Stimulated activated CD4-positive, alpha-beta T cell treated with anti-CD3 and anti-CD28 coated beads, Interleukin-12 subunit alpha, Interleukin-12 subunit beta, amount 100 ng/mL, for 24 hours (primary cell): ENCODE data around the gene RAPGEF2.

ENCODE experiments used
- DNase-seq, 2 experiments: peaks; one replicate each; pipeline ENCODE4 v3.0.0-alpha.2; 2020; ENCODE audit warnings: low read depth in 2 of 2

Gene RAPGEF2

DNA sequence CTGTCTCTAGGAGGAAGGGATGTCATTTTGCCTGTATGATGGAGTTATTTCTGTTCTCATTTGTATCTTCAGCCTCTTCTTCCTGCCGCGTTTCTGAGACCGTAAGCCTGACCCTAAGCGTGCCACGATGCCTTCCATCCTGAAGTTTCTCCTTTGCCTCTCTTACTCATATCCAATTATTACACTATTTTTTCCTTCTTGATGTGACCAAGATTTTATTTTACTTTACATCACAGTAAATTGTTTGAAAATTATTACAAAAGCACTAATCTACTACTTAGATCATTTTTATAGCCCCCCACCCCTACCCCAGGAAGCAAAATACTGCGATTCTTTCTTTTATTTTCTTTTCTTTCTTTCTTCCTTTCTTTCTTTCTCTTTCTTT lies 95.0 kb downstream of the RAPGEF2 start:
- DNase-seq: no peak

GRCh38 chr4:159199826-159200225 lies 96.9 kb downstream of the RAPGEF2 start:
- DNase-seq: no peak

DNA sequence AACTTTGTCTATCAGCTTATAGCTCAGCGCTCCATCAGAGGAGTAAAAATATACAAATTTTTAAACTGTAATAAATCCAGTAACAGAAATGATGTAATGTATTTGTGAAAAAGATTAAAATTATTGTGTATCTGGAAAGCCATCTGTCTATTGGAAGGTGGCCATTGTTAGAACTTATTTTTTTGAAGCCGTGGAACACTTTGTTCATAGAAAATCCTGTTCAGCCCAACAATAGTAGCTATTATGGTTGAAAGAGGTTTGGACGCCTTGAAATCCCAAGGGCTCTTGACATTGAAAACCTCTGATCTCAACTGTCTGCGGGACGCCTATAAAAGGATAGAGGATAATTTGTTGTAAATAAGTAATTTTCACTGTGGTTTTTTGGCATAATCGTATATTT lies 98.3 kb downstream of the RAPGEF2 start:
- no peak for DNase-seq

DNA sequence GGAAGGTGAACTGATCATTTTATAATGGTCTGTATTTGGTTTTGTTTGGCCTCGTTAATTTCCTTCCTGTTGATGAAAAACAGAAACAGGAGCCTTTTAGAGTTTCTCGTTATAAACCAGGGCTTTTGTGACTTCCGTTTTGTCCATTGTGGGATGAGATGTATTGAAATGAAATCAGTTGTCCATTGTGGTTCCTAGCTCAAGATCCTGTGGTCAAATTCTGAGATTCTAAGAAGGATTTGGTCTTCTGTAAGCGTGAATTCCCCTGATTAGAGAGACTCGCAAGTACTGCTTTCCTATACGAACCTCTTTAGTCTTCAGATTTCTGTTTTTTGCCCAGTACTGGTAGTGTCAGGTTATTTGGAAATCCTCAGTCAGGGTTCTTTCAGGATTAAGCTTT lies 101.7 kb downstream of the RAPGEF2 start:
- DNase-seq: no peak

- no peak for DNase-seq
These were observed 102.6 kb downstream of the RAPGEF2 start for GRCh38 chr4:159205466-159205865.

- DNase-seq: peak; percentile 40 to 54
These were observed 103.6 kb downstream of the RAPGEF2 start for GRCh38 chr4:159206427-159206871.

GRCh38 chr4:159209249-159209648 lies 106.4 kb downstream of the RAPGEF2 start:
- no peak for DNase-seq

- DNase-seq: no peak
These were observed 108.1 kb downstream of the RAPGEF2 start for GRCh38 chr4:159210975-159211374.

- DNase-seq: no peak
These were observed 109.9 kb downstream of the RAPGEF2 start for GRCh38 chr4:159212675-159213293.

GRCh38 chr4:159216834-159217233 lies 114.0 kb downstream of the RAPGEF2 start:
- DNase-seq: no peak

DNA sequence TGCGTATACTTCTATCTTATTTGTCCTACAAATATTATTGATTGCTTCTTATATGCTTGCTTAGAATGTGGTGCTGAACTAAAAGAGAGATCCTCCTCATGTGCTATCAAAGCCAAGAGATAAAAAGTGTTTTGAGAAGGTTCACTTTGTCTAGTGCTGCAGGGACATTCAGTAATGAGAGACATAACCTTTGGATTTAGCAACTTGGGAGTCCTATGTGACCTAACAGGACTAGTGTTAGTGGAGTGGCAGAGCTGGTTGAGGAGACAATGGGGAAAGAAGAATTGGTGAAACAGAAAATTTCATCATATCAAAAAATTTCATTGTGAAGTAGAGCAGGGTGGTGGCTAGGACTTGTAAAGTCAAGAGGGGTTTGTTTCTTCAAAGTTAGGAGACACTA lies 117.0 kb downstream of the RAPGEF2 start:
- DNase-seq: no peak

DNA sequence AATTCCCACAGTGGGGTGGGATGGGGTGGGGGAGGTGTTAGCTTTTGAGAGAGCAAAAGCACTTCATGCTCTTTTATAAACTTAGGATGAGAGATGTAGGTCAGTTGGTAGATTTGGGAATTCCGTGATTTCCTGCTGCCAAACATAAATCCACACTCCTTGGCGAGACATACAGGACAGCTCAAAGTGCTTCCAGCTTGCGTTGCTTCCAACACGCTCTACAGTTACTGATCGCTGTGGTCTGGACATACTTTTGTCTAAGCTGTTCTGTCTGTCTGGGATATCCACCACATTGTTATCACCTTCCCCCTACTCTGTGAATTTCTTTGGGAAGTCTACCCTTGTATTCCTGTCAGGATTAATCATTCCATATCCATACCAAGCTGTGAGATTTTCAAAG lies 117.5 kb downstream of the RAPGEF2 start:
- no peak for DNase-seq

GRCh38 chr4:159221280-159221679 lies 118.4 kb downstream of the RAPGEF2 start:
- no peak for DNase-seq

DNA sequence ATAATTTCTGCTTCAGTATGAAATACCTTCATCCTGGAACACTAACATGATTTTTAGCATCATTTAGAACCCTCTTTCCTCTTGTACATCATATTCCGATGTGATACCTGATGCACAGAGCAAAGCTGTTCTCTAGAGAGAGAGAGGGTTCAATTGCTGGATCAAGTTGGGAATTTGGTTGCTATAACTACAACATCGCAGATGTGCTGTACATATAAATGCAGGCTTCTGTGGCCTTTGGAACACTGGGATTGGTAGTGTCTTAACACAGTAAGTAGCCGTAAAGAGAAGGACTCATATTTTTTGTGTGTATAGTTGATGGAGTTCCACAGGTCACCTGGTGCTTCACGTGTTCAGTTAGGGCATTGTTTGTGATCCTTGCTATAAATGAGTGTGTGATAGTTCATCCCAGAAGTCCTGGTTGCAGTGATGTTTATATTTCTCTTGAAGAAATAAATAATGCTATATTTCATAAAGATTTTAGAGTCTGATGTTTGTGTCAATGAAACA lies 119.2 kb downstream of the RAPGEF2 start:
- DNase-seq: no peak

GRCh38 chr4:159224408-159224807 lies 121.5 kb downstream of the RAPGEF2 start:
- DNase-seq: no peak

DNA sequence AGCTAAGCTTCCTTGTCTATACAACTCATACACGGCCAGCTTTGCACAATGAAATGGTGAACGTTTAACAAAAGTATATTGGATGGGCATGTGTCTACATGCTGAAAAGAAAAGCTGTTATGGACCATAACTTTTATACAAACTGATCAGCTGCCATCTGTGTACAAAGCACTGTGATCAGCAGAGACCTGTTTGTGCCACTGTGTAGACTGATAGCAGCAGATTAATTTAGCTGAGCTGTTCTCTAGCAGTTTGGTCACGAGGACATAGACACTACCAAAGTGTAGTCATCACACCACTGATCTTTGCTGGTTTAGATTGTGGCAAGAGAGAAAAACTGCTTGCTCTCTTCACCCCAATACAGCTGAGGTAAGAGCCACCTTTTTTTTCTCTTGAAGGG lies 124.5 kb downstream of the RAPGEF2 start:
- DNase-seq: no peak

DNA sequence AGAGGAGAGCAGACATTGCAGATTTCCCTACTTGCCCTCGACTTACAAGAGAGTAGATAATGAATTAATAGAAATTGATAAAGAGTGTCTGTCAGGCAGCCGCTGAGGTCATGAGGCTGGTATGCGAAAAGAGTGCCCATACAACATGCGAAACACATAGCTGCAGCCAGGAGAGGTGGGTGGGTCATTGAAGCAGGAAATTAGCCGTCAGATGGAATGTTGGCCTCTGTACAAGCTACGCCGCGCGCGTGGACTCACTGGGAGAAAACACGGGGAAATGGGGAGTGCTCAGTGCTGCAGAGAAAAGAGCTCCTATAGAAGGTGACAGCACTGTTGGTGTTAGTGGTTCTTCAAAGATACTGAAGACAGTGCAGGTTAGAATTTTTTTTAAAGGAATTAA lies 125.1 kb downstream of the RAPGEF2 start:
- DNase-seq: no peak

GRCh38 chr4:159229164-159229563 lies 126.3 kb downstream of the RAPGEF2 start:
- no peak for DNase-seq

DNA sequence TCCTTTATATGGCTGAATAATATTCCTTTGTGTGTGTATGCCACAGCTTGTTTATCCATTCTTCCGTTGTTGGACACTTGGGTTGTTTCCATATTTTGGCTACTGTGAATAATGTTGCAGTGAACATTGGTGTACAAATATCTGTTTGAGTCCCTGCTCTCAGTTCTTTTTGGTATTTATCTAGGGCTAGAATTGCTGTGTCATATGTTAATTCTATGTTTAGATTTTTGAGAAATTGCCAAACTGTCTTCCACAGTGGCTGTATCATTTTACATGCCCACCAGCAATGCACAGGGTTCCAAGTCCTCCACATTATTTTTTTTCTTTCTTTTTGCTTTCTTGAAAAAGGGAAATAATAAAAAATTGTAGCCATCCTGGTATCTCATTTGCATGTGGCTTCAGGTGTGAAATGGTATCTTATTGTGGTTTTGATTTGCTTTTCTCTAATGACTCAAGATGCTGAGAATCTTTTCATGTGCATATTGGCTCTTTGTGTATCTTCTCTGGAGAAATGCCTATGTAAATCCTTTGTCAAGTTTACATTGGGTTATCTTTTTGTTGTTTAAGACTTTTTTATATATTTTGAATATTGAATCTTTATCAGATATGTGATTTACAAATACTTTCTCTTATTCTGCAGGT lies 129.7 kb downstream of the RAPGEF2 start:
- DNase-seq: no peak

- DNase-seq: no peak
These were observed 133.0 kb downstream of the RAPGEF2 start for GRCh38 chr4:159235779-159236368.

- no peak for DNase-seq
These were observed 135.1 kb downstream of the RAPGEF2 start for GRCh38 chr4:159237975-159238374.

- no peak for DNase-seq
These were observed 135.8 kb downstream of the RAPGEF2 start for GRCh38 chr4:159238631-159239030.

DNA sequence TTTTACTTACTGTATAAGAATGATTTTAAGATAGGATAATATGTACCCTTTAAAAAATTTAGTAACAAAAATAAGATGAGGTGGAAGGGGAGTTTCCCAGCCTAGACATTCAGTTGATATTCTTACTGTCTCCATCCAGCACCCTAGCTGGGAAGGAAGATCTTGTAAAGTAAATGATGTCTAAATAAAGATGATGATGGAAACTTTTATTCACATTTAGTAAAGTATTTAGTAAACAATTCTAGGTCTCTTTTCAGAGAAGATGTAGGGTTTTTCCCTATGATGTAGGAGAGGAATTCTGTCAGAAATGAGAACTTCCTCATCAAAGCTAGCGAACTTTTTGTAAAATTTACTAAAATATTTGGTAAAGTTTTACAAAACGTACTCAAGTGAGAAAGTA lies 136.8 kb downstream of the RAPGEF2 start:
- no peak for DNase-seq
